ENCODE data around the gene KIF1B. TPM values are rescaled to one million over a fixed set of nuclear protein-coding genes. Genes with fewer than 3 reads are reported as not detected.
"Not testable (repeated sequence)": the region's sequence is repeated elsewhere in the genome, so short reads cannot be mapped to it uniquely, and the experiment has no call there.

KIF1B gene
- polyA plus RNA-seq, 1 experiment = 26.9 TPM

DNA sequence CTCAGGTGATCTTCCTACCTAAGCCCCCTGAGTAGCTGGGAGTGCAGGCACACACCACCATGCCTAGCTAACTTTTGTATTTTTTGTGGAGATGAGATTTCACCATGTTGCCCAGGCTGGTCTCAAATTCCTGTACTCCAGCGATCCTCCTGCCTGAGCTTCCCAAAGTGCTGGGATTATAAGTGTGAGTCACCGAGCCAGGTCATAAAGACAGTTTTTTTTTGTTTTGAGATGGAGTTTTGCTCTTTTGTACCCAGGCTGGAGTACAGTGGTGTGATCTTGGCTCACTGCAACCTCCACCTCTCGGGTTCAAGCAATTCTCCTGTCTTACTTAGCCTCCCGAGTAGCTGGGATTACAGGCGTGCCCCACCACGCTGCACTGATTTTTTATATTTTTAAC is 42.1 kb downstream of the KIF1B start:
- Histone ChIP-seq H3K9me3 (ENCODE audit: control insufficient read depth, insufficient read depth, low read length) (no peaks in the 10 kb centered on the region), H3K27me3 (ENCODE audit: control insufficient read depth, insufficient read depth, low read length) (no peaks in the 10 kb centered on the region), H3K4me3 (ENCODE audit: low read depth, low read length) (no peak overlapping the region), H3K27ac (ENCODE audit: low read depth, low read length) (no peak overlapping the region)
- CTCF ChIA-PET = interaction anchor here (2.1 kb wide), 1 partner anchor 42 kb away, joined by 10 read pairs; the partner anchor contains the start of gene KIF1B
- TF ChIP-seq CTCF (IDR thresholded peaks at IDR 0.05; ENCODE audit: low read depth, low read length) = no peak
- POLR2A ChIA-PET = interaction anchor here (1.2 to 1.3 kb wide), 2 partner anchors 16 to 42 kb away, joined by 3 to 6 read pairs; partner anchors contain the start of gene KIF1B
- no peak for DNase-seq (ENCODE audit: low read depth, low spot score)

DNA sequence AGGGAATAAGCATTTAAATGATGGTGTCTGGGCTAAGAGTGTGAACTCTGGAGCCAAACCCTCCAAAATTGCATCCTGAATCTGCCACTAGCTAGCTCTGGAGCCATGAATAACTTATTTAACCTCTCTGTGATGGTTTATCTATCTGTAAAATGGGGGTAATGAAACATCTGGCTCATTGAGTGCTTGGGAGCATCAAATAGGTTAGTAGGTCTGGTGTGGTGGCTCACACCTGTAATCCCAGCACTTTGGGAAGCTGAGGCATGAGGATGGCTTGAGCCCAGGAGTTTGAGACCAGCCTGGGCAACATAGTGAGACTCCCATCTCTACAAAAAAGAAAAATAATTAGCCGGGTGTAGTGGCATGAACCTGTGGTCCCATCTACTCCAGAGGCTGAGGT is 42.8 kb downstream of the KIF1B start:
- Histone ChIP-seq H3K27ac (ENCODE audit: low read depth, low read length) (peak overlapping the region; percentile 70), H3K27me3 (ENCODE audit: control insufficient read depth, insufficient read depth, low read length) (no peaks in the 10 kb centered on the region), H3K9me3 (ENCODE audit: control insufficient read depth, insufficient read depth, low read length) (no peaks in the 10 kb centered on the region), H3K4me3 (ENCODE audit: low read depth, low read length) (no peak overlapping the region)
- TF ChIP-seq CTCF (IDR thresholded peaks at IDR 0.05; ENCODE audit: low read depth, low read length) = no peak
- CTCF ChIA-PET = interaction anchor here (2.1 kb wide), 1 partner anchor 43 kb away, joined by 20 read pairs; the partner anchor contains the start of gene KIF1B
- no peak for DNase-seq (ENCODE audit: low read depth, low spot score)
- POLR2A ChIA-PET = interaction anchor here (0.6 to 1.3 kb wide), 3 partner anchors 16 to 269 kb away, joined by 3 to 4 read pairs (median 3); partner anchors contain the start of gene KIF1B

- POLR2A ChIA-PET = interaction anchor here (0.6 to 1.3 kb wide), 2 partner anchors 43 to 270 kb away, joined by 3 to 4 read pairs; partner anchors contain the start of gene KIF1B
- peak overlapping the region; percentile 31 for H3K27ac ChIP-seq (ENCODE audit: low read depth, low read length)
- no peak overlapping the region for H3K4me3 ChIP-seq (ENCODE audit: low read depth, low read length)
- no peaks in the 10 kb centered on the region for H3K27me3 ChIP-seq (ENCODE audit: control insufficient read depth, insufficient read depth, low read length)
- no peak for TF ChIP-seq CTCF (IDR thresholded peaks at IDR 0.05; ENCODE audit: low read depth, low read length)
- peak; percentile 63 for DNase-seq (ENCODE audit: low read depth, low spot score)
- CTCF ChIA-PET = interaction anchor here (2.1 kb wide), 1 partner anchor 44 kb away, joined by 20 read pairs; the partner anchor contains the start of gene KIF1B
- no peaks in the 10 kb centered on the region for H3K9me3 ChIP-seq (ENCODE audit: control insufficient read depth, insufficient read depth, low read length)
These were observed 43.4 kb downstream of the KIF1B start for GRCh38 chr1:10253755-10254154.

DNA sequence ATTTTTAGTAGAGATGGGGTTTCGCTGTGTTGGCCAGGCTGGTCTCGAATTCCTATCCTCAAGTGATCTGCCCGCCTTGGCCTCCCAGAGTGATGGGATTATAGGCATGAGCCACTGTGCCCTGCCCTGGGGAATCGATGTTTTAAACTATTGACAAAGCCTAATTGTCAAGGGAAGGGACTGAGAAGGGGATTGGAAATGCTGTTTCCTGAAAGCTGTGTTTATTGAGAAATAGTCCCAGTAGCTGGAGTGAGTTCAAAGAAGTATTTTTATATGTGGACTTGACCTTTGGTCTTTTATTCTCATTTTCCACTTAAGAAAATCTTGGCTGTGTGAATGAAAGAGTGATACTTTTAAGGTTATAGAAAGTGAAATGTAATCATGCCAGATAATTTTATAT is 47.5 kb downstream of the KIF1B start:
- no peak for DNase-seq (ENCODE audit: low read depth, low spot score)
- Histone ChIP-seq H3K27me3 (ENCODE audit: control insufficient read depth, insufficient read depth, low read length) (no peaks in the 10 kb centered on the region), H3K27ac (ENCODE audit: low read depth, low read length) (no peak overlapping the region), H3K9me3 (ENCODE audit: control insufficient read depth, insufficient read depth, low read length) (no peaks in the 10 kb centered on the region), H3K4me3 (ENCODE audit: low read depth, low read length) (no peak overlapping the region)
- POLR2A ChIA-PET = no interaction called here
- CTCF ChIA-PET = no interaction called here
- TF ChIP-seq CTCF (IDR thresholded peaks at IDR 0.05; ENCODE audit: low read depth, low read length) = no peak

DNA sequence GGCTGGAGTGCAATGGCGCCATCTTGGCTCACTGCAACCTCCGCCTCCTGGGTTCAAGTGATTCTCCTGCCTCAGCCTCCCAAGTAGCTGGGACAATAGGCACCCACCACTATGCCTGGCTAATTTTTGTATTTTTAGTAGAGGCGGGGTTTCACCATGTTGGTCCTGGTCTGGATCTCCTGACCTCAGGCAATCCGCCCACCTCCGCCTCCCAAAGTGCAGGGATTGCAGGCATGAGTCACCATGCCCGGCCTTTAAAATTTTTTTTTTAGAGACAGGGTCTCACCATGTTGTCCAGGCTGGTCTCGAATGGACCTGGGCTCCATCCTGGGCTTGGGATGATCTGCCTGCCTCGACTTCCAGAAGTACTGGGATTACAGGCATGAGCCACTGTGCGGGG is 49.2 kb downstream of the KIF1B start:
- H3K27me3 ChIP-seq (ENCODE audit: control insufficient read depth, insufficient read depth, low read length); DNase-seq (ENCODE audit: low read depth, low spot score); H3K27ac ChIP-seq (ENCODE audit: low read depth, low read length); H3K9me3 ChIP-seq (ENCODE audit: control insufficient read depth, insufficient read depth, low read length); POLR2A ChIA-PET; H3K4me3 ChIP-seq (ENCODE audit: low read depth, low read length): not testable (repeated sequence)
- CTCF ChIA-PET = interaction anchor here (0.6 to 1.0 kb wide), 3 partner anchors 47 to 234 kb away, joined by 3 to 10 read pairs (median 3); partner anchors contain the start of gene KIF1B

Measured in AG04450 (cell line).